K562 (cell line): ENCODE measurements around the gene ING2. TPM values are rescaled to one million over a fixed set of nuclear protein-coding genes. Genes with fewer than 3 reads are reported as not detected.

Experiments
- BCL6 ChIP-seq: fragments of 250-450 bp; sonication (Bioruptor Pico); IDR thresholded peaks from 2 replicates; pipeline ENCODE4 v1.4.0; 2020
- BCOR ChIP-seq: fragments of 450-650 bp; IDR thresholded peaks from 2 replicates; pipeline ENCODE4 v1.6.1; 2016
- CBX8 ChIP-seq: fragments of 200-600 bp; sonication (generic); IDR thresholded peaks from 2 replicates; pipeline ENCODE4 v1.6.1; 2012; ENCODE audit warnings: borderline replicate concordance, mixed run types, low read depth, mild to moderate bottlenecking, moderate library complexity, mixed read lengths, low read length, control low read depth, inconsistent platforms; ENCODE audit not compliant: poor library complexity, severe bottlenecking; ENCODE audit errors: extremely low read depth
- FOS ChIP-seq: IDR thresholded peaks from 3 replicates; pipeline ENCODE4 v1.6.1; 2011; ENCODE audit not compliant: insufficient read length; ENCODE audit errors: extremely low read depth
- HEY1 ChIP-seq: fragments of 250-450 bp; sonication (Bioruptor Pico); IDR thresholded peaks from 2 replicates; pipeline ENCODE4 v1.5.0; 2020; ENCODE audit warnings: mild to moderate bottlenecking, moderate library complexity, borderline replicate concordance
- JUNB ChIP-seq: fragments of 450-650 bp; formaldehyde crosslinking; conservative IDR thresholded peaks from 2 replicates; pipeline ENCODE4 v1.4.0; 2020; ENCODE audit warnings: mild to moderate bottlenecking
- MTA1 ChIP-seq: fragments of 450-650 bp; IDR thresholded peaks from 2 replicates; pipeline ENCODE4 v1.6.1; 2017; ENCODE audit warnings: borderline replicate concordance
- NCOA6 ChIP-seq: fragments of 450-650 bp; IDR thresholded peaks from 2 replicates; pipeline ENCODE4 v1.6.1; 2017; ENCODE audit warnings: mild to moderate bottlenecking
- NRF1 ChIP-seq, 2 experiments: fragments of 450-650 bp; IDR thresholded peaks in 1 of 2; conservative IDR thresholded peaks in 1 of 2; 2 replicates each; pipeline ENCODE4 v1.6.1; 2014; ENCODE audit warnings: mild to moderate bottlenecking in 2 of 2
- PCBP2 ChIP-seq: fragments of 200-400 bp; formaldehyde crosslinking; IDR thresholded peaks from 2 replicates; pipeline ENCODE4 v1.6.1; 2018; ENCODE audit warnings: low read length, low read depth, mild to moderate bottlenecking, moderate library complexity; ENCODE audit not compliant: poor library complexity, severe bottlenecking
- SAFB ChIP-seq: fragments of 200-400 bp; formaldehyde crosslinking; IDR thresholded peaks from 2 replicates; pipeline ENCODE4 v1.6.1; 2017; ENCODE audit warnings: low read depth, low read length, borderline replicate concordance
- SMAD3 ChIP-seq: fragments of 450-650 bp; formaldehyde crosslinking; conservative IDR thresholded peaks from 2 replicates; pipeline ENCODE4 v1.4.0; 2020; ENCODE audit warnings: mild to moderate bottlenecking
- TAL1 ChIP-seq: fragments of 450-650 bp; IDR thresholded peaks from 2 replicates; pipeline ENCODE4 v1.6.1; 2016; ENCODE audit warnings: mild to moderate bottlenecking
- ZNF175 ChIP-seq: fragments of 200-800 bp; sonication (Bioruptor generic); IDR thresholded peaks from 2 replicates; pipeline ENCODE4 v1.6.1; 2016; ENCODE audit warnings: low read depth, mild to moderate bottlenecking, missing genetic modification characterization, missing compliant biosample characterization
- ZNF24 ChIP-seq: fragments of 450-650 bp; IDR thresholded peaks from 2 replicates; pipeline ENCODE4 v1.6.1; 2016
- ZNF41 ChIP-seq: fragments of 250-450 bp; sonication (Bioruptor Pico); conservative IDR thresholded peaks from 2 replicates; pipeline ENCODE4 v1.4.0; 2020; ENCODE audit warnings: mild to moderate bottlenecking
- ZNF699 ChIP-seq: fragments of 250-450 bp; sonication (Bioruptor Pico); IDR thresholded peaks from 2 replicates; pipeline ENCODE4 v1.8.0; 2021; ENCODE audit warnings: mild to moderate bottlenecking, moderate library complexity; ENCODE audit not compliant: insufficient replicate concordance
- ZNF778 ChIP-seq: fragments of 450-650 bp; formaldehyde crosslinking; IDR thresholded peaks from 2 replicates; pipeline ENCODE4 v1.4.0; 2020; ENCODE audit warnings: mild to moderate bottlenecking, moderate library complexity
- polyA plus RNA-seq, 8 experiments: library from polyadenylated mRNA; depleted of rRNA in 4 of 8; stranded (reverse) in 5 of 8; unstranded in 3 of 8; fragments of >200 nt; fragmentation: Nextera tagmentation in 2 of 8; fragmentation: Illumina TruSeq in 1 of 8; extraction: Ambion mirVana in 2 of 8; extraction: Trizol in 1 of 8; gene quantifications; 2 replicates each; pipeline versions ENCODE4 v1.2.1 to v1.2.3, GENCODE V29; 2011 to 2014; ENCODE audit warnings: inconsistent platforms in 1 of 8, missing spikeins in 1 of 8
- total RNA-seq, 7 experiments: library from RNA; depleted of rRNA in 6 of 7; stranded (reverse); fragments of >200 nt in 6 of 7; fragmentation: Illumina TruSeq in 2 of 7; extraction: Trizol in 2 of 7; gene quantifications; 2 replicates each; pipeline versions ENCODE4 v1.2.1 to v1.2.3, GENCODE V29; 2011 to 2021; ENCODE audit warnings: low replicate concordance in 1 of 7
- TF ChIP-seq, protein P1 (sequence below): fragments of 450-650 bp; IDR thresholded peaks from 2 replicates; pipeline ENCODE4 v1.6.1; 2016; ENCODE audit warnings: antibody characterized with exemption
- TF ChIP-seq, protein P2 (sequence below): fragments of 200-400 bp; formaldehyde crosslinking; IDR thresholded peaks from 2 replicates; pipeline ENCODE4 v1.6.1; 2017; ENCODE audit warnings: mild to moderate bottlenecking, low read depth, low read length, moderate library complexity

The ING2 gene
- total and polyA plus RNA-seq, 9 of the 15 experiments (the other 6 are each of a cell fraction or from before 2014, with no cell fraction given), result 2.9 to 21.4 (median 12.4) TPM

DNA sequence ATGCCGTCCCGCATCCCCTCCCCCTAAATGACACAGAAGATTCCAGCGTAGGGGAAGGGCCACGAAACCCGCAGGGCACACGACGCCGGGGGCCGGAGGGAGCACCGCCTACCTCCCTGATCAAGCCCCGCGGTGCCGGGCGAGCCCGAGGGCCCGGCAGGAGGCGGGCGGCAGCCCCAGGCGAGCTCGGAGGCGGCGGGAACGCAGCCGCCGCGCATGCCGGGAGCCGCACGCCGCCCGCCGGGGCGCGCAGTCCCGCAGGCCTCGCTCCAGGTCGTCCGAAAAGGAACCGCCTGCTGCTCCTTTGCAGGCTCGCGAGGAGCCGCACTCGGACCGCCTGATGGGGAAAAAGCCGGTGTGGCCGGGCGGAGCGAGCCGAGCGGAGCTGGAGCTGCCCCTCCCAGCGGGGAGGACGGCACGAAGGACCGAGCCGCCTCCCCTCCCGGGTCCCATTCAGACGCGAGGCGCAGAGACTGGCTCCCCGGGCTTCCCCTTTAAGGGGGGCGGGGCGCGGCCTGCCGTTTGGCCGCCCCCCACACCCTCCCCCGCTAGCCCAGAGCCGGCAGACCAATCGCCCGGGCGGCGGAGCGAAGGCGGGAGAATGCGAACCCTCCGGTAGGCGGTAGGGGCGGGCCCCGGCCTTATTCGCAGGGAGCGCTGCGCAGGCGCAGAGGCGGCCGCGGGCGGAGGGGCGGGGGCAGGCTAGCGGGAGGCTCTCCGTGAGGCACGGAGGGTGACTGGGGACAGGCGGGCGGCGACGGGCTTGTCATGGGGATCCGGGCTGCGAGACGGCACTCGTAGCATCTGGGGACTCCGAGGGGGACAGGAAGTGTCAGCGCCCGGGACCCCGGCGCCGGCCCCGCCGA is 561 bp upstream of the ING2 start (continued):
- TF ChIP-seq PCBP2 (no peak), ZNF778 (CRISPR knock-in tag) (no peak), BCL6 (no peak), FOS (peak; percentile 17), ZNF175 (CRISPR knock-in tag) (no peak), MTA1 (no peak), HEY1 (CRISPR knock-in tag) (no peak), ZNF699 (CRISPR knock-in tag) (no peak), TAL1 (no peak), ZNF41 (no peak), SAFB (no peak), ZNF24 (no peak), SMAD3 (CRISPR knock-in tag) (no peak), NCOA6 (no peak), NRF1 (conservative IDR thresholded peaks at IDR 0.05 in 1 of 2, IDR thresholded peaks at IDR 0.05 in 1 of 2) (peak; percentile 97), BCOR (no peak), JUNB (CRISPR knock-in tag) (no peak), CBX8 (no peak)
- TF ChIP-seq, protein P1, sequence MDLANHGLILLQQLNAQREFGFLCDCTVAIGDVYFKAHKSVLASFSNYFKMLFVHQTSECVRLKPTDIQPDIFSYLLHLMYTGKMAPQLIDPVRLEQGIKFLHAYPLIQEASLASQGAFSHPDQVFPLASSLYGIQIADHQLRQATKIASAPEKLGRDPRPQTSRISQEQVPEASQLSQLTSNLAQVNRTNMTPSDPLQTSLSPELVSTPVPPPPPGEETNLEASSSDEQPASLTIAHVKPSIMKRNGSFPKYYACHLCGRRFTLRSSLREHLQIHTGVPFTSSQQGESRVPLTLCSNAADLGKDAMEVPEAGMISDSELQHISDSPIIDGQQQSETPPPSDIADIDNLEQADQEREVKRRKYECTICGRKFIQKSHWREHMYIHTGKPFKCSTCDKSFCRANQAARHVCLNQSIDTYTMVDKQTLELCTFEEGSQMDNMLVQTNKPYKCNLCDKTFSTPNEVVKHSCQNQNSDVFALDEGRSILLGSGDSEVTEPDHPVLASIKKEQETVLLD, result peak; percentile 80; the same call in 1 of the 2 replicates
- TF ChIP-seq, protein P2, sequence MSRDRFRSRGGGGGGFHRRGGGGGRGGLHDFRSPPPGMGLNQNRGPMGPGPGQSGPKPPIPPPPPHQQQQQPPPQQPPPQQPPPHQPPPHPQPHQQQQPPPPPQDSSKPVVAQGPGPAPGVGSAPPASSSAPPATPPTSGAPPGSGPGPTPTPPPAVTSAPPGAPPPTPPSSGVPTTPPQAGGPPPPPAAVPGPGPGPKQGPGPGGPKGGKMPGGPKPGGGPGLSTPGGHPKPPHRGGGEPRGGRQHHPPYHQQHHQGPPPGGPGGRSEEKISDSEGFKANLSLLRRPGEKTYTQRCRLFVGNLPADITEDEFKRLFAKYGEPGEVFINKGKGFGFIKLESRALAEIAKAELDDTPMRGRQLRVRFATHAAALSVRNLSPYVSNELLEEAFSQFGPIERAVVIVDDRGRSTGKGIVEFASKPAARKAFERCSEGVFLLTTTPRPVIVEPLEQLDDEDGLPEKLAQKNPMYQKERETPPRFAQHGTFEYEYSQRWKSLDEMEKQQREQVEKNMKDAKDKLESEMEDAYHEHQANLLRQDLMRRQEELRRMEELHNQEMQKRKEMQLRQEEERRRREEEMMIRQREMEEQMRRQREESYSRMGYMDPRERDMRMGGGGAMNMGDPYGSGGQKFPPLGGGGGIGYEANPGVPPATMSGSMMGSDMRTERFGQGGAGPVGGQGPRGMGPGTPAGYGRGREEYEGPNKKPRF, result no peak
